ENCODE measurements around the gene MRGPRD. TPM values are rescaled to one million over a fixed set of nuclear protein-coding genes. Genes with fewer than 3 reads are reported as not detected.

MRGPRD gene
- total and polyA plus RNA-seq, 2 of the 8 experiments (the other 6 are each of a cell fraction or from before 2014, with no cell fraction given): not detected

DNA sequence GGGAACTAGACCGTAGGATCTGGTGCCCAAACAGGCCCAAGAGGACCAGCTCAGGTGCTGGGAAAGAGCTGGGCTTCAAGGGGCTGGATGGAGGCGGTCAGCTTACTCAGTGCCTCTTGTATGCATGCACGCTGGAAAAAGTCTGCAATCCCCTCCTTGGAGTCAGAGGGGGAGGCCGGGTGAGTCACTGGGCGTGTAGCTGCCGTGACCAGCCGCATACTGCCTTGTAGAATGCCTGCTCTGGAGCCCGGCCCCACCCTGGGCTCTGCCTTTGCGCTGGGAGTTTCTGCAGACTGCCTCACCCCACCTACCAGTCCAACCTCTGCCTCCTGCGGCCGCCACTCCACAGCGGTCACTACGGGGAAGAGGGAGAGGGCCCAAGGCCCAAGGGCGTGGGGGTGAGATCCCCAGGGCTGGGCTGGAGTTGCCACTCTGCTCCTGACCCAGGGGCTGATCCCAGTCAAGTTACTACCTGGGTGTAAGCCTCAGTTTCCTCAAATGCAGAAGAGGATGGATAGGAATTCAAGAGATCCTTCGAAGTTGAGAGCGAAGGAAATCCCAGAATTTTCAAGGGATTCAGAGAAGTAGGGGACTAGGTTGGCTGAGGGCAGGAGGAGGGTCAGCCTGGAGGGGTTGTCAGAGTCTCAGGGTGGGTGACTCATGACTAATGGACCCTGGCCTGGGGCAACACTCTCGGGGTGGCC, 28.1 kb upstream of the MRGPRD start:
- Histone ChIP-seq H3K23ac (ENCODE audit: insufficient read length) (no peak overlapping the region), H4K8ac (ENCODE audit: extremely low read depth, insufficient read depth, low read length) (no peak overlapping the region; the same call in 1 of the 2 replicates), H2BK12ac (ENCODE audit: low read depth, low read length) (no peak overlapping the region), H3K23me2 (ENCODE audit: low read depth, low read length) (peaks cover 12% of the 10 kb centered on the region; the same call in 1 of the 2 replicates), H2BK15ac (ENCODE audit: low read length) (no peak overlapping the region), H4K91ac (replicated peaks; ENCODE audit: insufficient read length, low read length) (no peak overlapping the region), H2AK5ac (ENCODE audit: low read depth, low read length) (no peak overlapping the region), H3K9me3 (ENCODE audit: insufficient read depth in 2 of 2, low read depth in 1 of 2, low read length in 1 of 2) (no peaks in the 10 kb centered on the region), H3K14ac (ENCODE audit: insufficient read length) (no peak overlapping the region), H2BK5ac (ENCODE audit: low read depth, low read length) (no peak overlapping the region), H4K5ac (ENCODE audit: insufficient read length, low read depth, low read length) (no peak overlapping the region), H3K79me2 (ENCODE audit: control insufficient read depth in 1 of 2, insufficient read depth in 2 of 2, low read length in 2 of 2) (no peaks in the 10 kb centered on the region), H3K56ac (replicated peaks; ENCODE audit: insufficient read length, low read depth, low read length) (no peak overlapping the region), H4K20me1 (replicated peaks in 1 of 2; ENCODE audit: control insufficient read depth in 1 of 2, insufficient read depth in 2 of 2, low read length in 2 of 2) (no peaks in the 10 kb centered on the region), H3K27ac (ENCODE audit: low read depth, low read length) (no peak overlapping the region), H2AFZ (ENCODE audit: low read length) (no peak overlapping the region), H3K27me3 (replicated peaks in 1 of 4; ENCODE audit: control insufficient read depth in 3 of 4, extremely low read depth in 1 of 4, insufficient read depth in 3 of 4, low read length in 3 of 4) (peaks cover 0 to under 1% (median 0%) of the 10 kb centered on the region in 4 experiments; a peak in 2 of 7 replicates), H2BK120ac (replicated peaks; ENCODE audit: low read depth, low read length) (no peak overlapping the region), H3K4ac (replicated peaks; ENCODE audit: insufficient read length, low read depth, low read length) (no peak overlapping the region), H3K79me1 (ENCODE audit: low read depth, low read length) (no peaks in the 10 kb centered on the region), H3K18ac (ENCODE audit: extremely low read depth, low read length) (no peak overlapping the region; the same call in 1 of the 2 replicates), H2BK20ac (ENCODE audit: low read length) (no peak overlapping the region), H3K4me1 (replicated peaks in 1 of 4; ENCODE audit: control insufficient read depth in 3 of 4, insufficient read depth in 4 of 4, low read length in 3 of 4) (peaks cover 4 to 34% (median 21%) of the 10 kb centered on the region in 4 experiments), H3K4me3 (ENCODE audit: extremely low read depth in 1 of 4, insufficient read depth in 2 of 4, low read depth in 3 of 4, low read length in 4 of 4) (no peak overlapping the region), H3K4me2 (ENCODE audit: insufficient read depth in 1 of 2, low read depth in 2 of 2, low read length in 2 of 2) (no peak overlapping the region), H3K36me3 (ENCODE audit: control insufficient read depth in 2 of 4, insufficient read depth in 4 of 4, low read length in 3 of 4) (no peaks in the 10 kb centered on the region; a peak in 1 of 8 replicates), H3K9ac (replicated peaks in 1 of 4; ENCODE audit: extremely low read depth in 1 of 4, low read depth in 3 of 4, low read length in 3 of 4) (no peak overlapping the region)
- DNase-seq (ENCODE audit: low read depth in 1 of 2, low spot score in 2 of 2): peak in 1 of 2 experiments; percentile 51
- WGBS, 2 experiments (ENCODE audit: extremely low coverage in 1 of 2, insufficient coverage in 1 of 2, insufficient read length in 1 of 2, insufficient replicate concordance in 2 of 2, low coverage in 1 of 2, low lambda C conversion rate in 2 of 2, missing lambda C conversion rate in 1 of 2): 84% methylated on average over 17 of the region's 17 CpGs; no CpG with 5 or more reads in 1 of the 2 experiments
- FAIRE-seq: no peak
- ChIA-PET POLR2A (ENCODE audit: partially characterized antibody) (no interaction called here), CTCF (ENCODE audit: partially characterized antibody) (interaction anchor here (0.6 to 2.6 kb wide), 3 partner anchors 45 to 1149 kb away, joined by 3 to 6 read pairs (median 3); no protein-coding TSS in a partner anchor)
- TF ChIP-seq EP300 (IDR thresholded peaks at IDR 0.05; ENCODE audit: borderline replicate concordance in 1 of 2, low read depth in 2 of 2, low read length in 2 of 2): no peak
- no peak for TF ChIP-seq SIX5 (IDR thresholded peaks at IDR 0.05; ENCODE audit: low read depth, low read length)

Measured in H1 (cell line).